Gastrocnemius medialis (tissue), 4 donors: Measurements from ENCODE around the gene C17orf100.

ENCODE experiments used
- POLR2A ChIP-seq, 2 donors: fragments of 450-650 bp; IDR thresholded peaks; one replicate each; pipeline ENCODE4 v1.6.1; 2017; ENCODE audit warnings: antibody characterized with exemption in 2 of 2, mild to moderate bottlenecking in 2 of 2, moderate library complexity in 2 of 2
- TF ChIP-seq, protein P1 (sequence below), 5 experiments: fragments of 450-650 bp in 3 of 5; fragments of 200-600 bp in 2 of 5; sonication (generic) in 2 of 5; IDR thresholded peaks in 4 of 5; conservative IDR thresholded peaks in 1 of 5; 1 replicate in 4 of 5; 2 replicates in 1 of 5; pipeline ENCODE4 v1.5.1; 2016 to 2019; ENCODE audit warnings: antibody characterized with exemption in 5 of 5, mild to moderate bottlenecking in 3 of 5, moderate library complexity in 3 of 5

DNA sequence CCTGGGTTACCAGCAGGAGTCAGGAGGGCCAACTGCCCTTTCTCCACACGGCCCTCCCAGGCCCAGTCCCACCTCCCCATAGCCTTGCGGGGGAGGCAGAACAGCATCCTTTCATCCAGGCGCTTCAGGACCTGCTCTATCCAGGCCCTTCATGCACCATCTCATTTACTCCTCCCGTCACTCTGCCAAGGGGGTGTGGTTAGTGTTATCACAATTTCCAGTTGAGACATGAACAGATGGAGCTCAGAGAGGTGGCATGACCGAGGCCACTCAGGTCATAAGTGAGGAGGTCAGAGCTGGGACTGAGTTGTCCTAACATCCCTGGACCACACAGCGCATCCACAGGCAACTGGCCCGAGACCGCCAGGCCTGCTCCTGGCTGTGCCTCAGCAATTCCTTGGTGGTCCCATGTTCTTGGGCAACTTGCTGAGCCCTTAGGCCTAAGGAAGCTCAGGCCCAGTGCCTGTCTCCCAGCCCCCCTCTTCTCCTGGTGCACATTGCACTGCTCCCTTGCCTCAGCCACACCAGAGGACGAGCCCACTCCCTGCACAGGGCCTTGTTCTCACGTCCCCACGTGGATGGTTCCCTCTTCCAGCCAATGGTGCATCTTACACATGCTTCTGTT, 23.8 kb downstream of the C17orf100 start:
- TF ChIP-seq, protein P1, sequence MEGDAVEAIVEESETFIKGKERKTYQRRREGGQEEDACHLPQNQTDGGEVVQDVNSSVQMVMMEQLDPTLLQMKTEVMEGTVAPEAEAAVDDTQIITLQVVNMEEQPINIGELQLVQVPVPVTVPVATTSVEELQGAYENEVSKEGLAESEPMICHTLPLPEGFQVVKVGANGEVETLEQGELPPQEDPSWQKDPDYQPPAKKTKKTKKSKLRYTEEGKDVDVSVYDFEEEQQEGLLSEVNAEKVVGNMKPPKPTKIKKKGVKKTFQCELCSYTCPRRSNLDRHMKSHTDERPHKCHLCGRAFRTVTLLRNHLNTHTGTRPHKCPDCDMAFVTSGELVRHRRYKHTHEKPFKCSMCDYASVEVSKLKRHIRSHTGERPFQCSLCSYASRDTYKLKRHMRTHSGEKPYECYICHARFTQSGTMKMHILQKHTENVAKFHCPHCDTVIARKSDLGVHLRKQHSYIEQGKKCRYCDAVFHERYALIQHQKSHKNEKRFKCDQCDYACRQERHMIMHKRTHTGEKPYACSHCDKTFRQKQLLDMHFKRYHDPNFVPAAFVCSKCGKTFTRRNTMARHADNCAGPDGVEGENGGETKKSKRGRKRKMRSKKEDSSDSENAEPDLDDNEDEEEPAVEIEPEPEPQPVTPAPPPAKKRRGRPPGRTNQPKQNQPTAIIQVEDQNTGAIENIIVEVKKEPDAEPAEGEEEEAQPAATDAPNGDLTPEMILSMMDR (IDR thresholded peaks at IDR 0.05 in 4 of 5, conservative IDR thresholded peaks at IDR 0.05 in 1 of 5), result no peak
- no peak for TF ChIP-seq POLR2A (IDR thresholded peaks at IDR 0.05)
